HCT116 (cell line): ENCODE results near the gene SYNE1. TPM values are rescaled to one million over a fixed set of nuclear protein-coding genes. Genes with fewer than 3 reads are reported as not detected.

Experiments
- CEBPB ChIP-seq: IDR thresholded peaks from 2 replicates; pipeline ENCODE4 v1.6.1; 2012; ENCODE audit warnings: low read depth
- EGR1 ChIP-seq: IDR thresholded peaks from 2 replicates; pipeline ENCODE4 v1.6.1; 2012; ENCODE audit warnings: low read depth
- EZH2phosphoT487 ChIP-seq: fragments of 200-600 bp; IDR thresholded peaks from 2 replicates; pipeline ENCODE4 v1.6.1; 2018; ENCODE audit warnings: antibody characterized with exemption, borderline replicate concordance
- JUND ChIP-seq: IDR thresholded peaks from 2 replicates; pipeline ENCODE4 v1.6.1; 2012
- RAD21 ChIP-seq: IDR thresholded peaks from 2 replicates; pipeline ENCODE4 v1.6.1; 2012; ENCODE audit warnings: low read depth, mild to moderate bottlenecking
- SIN3A ChIP-seq: IDR thresholded peaks from 2 replicates; pipeline ENCODE4 v1.6.1; 2012; ENCODE audit warnings: low read depth
- ZFX ChIP-seq: fragments of 450-650 bp; IDR thresholded peaks from 2 replicates; pipeline ENCODE4 v1.6.1; 2017
- total RNA-seq: library from RNA; stranded (reverse); gene quantifications from one replicate; pipeline ENCODE4 v1.2.1, GENCODE V29; 2021; ENCODE audit not compliant: unreplicated experiment
- TF ChIP-seq, protein P1 (sequence below): IDR thresholded peaks from 2 replicates; pipeline ENCODE4 v1.6.1; 2011; ENCODE audit warnings: mild to moderate bottlenecking, low read length, moderate library complexity; ENCODE audit not compliant: insufficient replicate concordance; ENCODE audit errors: extremely low read depth
- TF ChIP-seq, protein P2 (sequence below): IDR thresholded peaks from 2 replicates; pipeline ENCODE4 v1.6.1; 2012; ENCODE audit warnings: low read depth

SYNE1 gene
- total RNA-seq, 1 experiment from 2014 or later = 5.4 TPM

- TF ChIP-seq, protein P1, sequence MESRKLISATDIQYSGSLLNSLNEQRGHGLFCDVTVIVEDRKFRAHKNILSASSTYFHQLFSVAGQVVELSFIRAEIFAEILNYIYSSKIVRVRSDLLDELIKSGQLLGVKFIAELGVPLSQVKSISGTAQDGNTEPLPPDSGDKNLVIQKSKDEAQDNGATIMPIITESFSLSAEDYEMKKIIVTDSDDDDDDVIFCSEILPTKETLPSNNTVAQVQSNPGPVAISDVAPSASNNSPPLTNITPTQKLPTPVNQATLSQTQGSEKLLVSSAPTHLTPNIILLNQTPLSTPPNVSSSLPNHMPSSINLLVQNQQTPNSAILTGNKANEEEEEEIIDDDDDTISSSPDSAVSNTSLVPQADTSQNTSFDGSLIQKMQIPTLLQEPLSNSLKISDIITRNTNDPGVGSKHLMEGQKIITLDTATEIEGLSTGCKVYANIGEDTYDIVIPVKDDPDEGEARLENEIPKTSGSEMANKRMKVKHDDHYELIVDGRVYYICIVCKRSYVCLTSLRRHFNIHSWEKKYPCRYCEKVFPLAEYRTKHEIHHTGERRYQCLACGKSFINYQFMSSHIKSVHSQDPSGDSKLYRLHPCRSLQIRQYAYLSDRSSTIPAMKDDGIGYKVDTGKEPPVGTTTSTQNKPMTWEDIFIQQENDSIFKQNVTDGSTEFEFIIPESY = no peak
- TF ChIP-seq RAD21 = no peak
- TF ChIP-seq CEBPB = no peak
- no peak for TF ChIP-seq JUND
- no peak for TF ChIP-seq EGR1
- no peak for TF ChIP-seq EZH2phosphoT487
- TF ChIP-seq ZFX = no peak
- no peak for TF ChIP-seq SIN3A
- TF ChIP-seq, protein P2, sequence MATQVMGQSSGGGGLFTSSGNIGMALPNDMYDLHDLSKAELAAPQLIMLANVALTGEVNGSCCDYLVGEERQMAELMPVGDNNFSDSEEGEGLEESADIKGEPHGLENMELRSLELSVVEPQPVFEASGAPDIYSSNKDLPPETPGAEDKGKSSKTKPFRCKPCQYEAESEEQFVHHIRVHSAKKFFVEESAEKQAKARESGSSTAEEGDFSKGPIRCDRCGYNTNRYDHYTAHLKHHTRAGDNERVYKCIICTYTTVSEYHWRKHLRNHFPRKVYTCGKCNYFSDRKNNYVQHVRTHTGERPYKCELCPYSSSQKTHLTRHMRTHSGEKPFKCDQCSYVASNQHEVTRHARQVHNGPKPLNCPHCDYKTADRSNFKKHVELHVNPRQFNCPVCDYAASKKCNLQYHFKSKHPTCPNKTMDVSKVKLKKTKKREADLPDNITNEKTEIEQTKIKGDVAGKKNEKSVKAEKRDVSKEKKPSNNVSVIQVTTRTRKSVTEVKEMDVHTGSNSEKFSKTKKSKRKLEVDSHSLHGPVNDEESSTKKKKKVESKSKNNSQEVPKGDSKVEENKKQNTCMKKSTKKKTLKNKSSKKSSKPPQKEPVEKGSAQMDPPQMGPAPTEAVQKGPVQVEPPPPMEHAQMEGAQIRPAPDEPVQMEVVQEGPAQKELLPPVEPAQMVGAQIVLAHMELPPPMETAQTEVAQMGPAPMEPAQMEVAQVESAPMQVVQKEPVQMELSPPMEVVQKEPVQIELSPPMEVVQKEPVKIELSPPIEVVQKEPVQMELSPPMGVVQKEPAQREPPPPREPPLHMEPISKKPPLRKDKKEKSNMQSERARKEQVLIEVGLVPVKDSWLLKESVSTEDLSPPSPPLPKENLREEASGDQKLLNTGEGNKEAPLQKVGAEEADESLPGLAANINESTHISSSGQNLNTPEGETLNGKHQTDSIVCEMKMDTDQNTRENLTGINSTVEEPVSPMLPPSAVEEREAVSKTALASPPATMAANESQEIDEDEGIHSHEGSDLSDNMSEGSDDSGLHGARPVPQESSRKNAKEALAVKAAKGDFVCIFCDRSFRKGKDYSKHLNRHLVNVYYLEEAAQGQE = no peak
Measured at GRCh38 chr6:152223636-152224035, 413.5 kb downstream of the SYNE1 start (continued).
